ENCODE results near the gene PPM1H.

PPM1H gene

GRCh38 chr12:62799126-62799736 is 135.7 kb downstream of the PPM1H start:
- DNase-seq (ENCODE audit: low read depth in 2 of 2): no peak

DNA sequence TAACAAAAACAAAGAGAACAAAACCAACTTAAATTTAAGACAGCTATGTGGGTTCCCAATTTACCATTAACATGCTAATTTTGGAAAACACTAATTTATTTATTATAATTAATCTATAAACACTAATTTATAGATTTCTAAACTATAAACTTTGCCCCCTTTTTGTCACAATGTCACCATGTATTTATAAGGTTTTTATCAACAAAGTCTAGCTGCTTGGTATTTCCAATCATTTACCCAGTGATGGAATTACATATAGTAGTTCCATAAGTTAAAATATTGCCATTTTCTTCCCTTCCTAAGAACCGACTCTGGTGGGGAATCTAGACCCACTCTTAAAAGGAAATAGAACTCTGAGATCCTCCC is 140.7 kb downstream of the PPM1H start:
- no peak for DNase-seq (ENCODE audit: low read depth in 2 of 2)

GRCh38 chr12:62793256-62794217 is 141.4 kb downstream of the PPM1H start:
- DNase-seq (ENCODE audit: low read depth in 2 of 2): peak; percentile 39 to 59

DNA sequence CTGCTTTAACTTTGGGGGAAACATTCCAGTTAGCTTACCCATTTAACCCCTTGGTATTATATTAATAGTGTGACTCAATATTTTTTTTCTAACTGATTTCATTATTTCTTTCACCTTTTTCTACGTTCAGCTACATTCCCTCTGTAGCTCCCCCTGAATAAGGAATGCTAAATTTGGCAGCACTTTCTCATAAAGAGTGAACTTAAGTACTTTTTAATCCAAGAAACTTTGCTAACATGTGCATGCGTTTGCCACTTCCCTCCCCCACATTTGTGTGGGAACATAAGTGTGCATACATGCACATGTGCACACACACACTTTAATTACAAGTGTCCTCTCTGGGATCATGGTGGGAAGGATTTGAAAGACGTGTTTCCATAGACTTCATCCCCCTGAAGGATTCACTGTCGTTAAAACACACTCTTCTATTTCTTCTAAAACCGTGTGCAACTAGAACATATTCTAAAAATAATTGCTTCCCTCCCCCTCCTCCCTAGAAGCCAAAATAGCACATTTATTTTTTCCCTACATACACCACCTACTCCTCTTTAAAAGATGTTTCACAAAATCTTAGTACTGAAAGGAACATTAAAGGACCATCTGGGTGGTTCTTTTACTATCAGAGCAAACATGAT is 142.6 kb downstream of the PPM1H start:
- no peak for DNase-seq (ENCODE audit: low read depth in 2 of 2)

- DNase-seq (ENCODE audit: low read depth in 2 of 2): no peak
These were observed 145.1 kb downstream of the PPM1H start for GRCh38 chr12:62789851-62790250.

GRCh38 chr12:62787611-62788010 is 147.3 kb downstream of the PPM1H start:
- no peak for DNase-seq (ENCODE audit: low read depth in 2 of 2)

- DNase-seq (ENCODE audit: low read depth in 2 of 2): no peak
These were observed 147.9 kb downstream of the PPM1H start for GRCh38 chr12:62787023-62787422.

- no peak for DNase-seq (ENCODE audit: low read depth in 2 of 2)
These were observed 148.9 kb downstream of the PPM1H start for GRCh38 chr12:62785941-62786559.

- no peak for DNase-seq (ENCODE audit: low read depth in 2 of 2)
These were observed 150.4 kb downstream of the PPM1H start for GRCh38 chr12:62784576-62784975.

- DNase-seq (ENCODE audit: low read depth in 2 of 2): no peak
These were observed 151.1 kb downstream of the PPM1H start for GRCh38 chr12:62783881-62784280.

GRCh38 chr12:62781136-62781880 is 153.6 kb downstream of the PPM1H start:
- DNase-seq (ENCODE audit: low read depth in 2 of 2): no peak

DNA sequence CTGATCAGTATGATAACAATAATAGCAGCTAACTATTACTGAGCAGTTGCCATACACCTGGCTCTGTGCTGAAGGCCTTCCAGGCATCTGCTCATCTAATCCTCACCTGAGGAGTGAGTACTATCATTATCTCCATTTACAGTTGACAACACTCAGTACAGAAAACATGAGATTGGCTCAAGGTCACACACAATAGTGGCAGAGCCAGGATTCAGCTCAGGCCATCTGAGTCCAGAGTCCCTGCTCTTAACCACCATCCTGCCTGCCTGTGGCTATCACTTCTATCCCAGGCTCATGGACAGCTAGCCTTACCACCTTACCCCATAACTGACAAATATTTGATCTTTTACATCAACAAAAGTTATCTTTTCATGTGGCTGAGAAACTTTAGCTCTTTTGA is 155.5 kb downstream of the PPM1H start:
- no peak for DNase-seq (ENCODE audit: low read depth in 2 of 2)

- no peak for DNase-seq (ENCODE audit: low read depth in 2 of 2)
These were observed 156.8 kb downstream of the PPM1H start for GRCh38 chr12:62778187-62778586.

DNA sequence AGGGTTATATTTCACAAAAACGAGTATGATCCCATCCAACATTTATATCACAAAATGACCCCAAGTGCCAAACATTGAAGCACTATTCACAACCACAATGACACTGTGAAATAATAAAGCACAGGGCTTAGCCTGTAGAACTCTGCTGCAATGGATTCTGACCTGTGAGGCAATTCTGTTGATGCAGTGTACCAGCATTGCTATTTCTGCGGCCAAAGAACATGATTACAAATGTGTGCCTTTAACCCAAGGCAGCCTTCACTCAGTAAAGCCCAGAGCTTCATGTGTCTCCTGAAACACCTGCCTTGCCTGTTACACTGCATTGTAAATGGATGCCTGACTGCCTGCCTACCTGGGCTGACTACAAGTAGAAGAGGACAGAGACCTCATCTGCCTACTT is 158.0 kb downstream of the PPM1H start:
- no peak for DNase-seq (ENCODE audit: low read depth in 2 of 2)

GRCh38 chr12:62776575-62776974 is 158.4 kb downstream of the PPM1H start:
- no peak for DNase-seq (ENCODE audit: low read depth in 2 of 2)

GRCh38 chr12:62774794-62775193 is 160.2 kb downstream of the PPM1H start:
- DNase-seq (ENCODE audit: low read depth in 2 of 2): no peak

DNA sequence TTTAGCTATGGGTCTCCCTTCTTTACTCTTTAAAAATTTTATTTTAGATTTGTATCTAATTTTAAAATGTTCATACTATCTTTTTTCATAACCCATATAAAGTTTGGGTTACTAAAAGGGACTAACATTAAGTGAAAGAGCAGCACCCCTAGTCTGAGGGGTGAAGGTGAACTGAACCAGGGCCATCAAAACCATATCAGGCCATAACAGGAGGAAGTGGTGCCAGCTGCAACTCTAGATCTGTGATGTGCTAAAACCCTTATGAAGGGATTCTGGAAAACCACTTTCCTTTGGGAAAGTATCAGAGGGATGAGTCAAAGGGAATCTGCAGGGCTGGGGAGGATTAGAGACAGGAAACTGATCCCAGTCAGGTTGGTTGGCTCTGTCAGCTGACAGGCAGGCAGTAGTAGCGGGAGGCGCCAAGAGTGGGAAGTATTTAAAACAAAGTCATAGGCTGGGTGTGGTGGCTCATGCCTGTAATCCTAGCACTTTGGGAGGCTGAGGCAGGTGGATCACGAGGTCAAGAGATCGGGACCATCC is 162.5 kb downstream of the PPM1H start:
- DNase-seq (ENCODE audit: low read depth in 2 of 2): no peak

- DNase-seq (ENCODE audit: low read depth in 2 of 2): no peak
These were observed 163.1 kb downstream of the PPM1H start for GRCh38 chr12:62771828-62772227.

DNA sequence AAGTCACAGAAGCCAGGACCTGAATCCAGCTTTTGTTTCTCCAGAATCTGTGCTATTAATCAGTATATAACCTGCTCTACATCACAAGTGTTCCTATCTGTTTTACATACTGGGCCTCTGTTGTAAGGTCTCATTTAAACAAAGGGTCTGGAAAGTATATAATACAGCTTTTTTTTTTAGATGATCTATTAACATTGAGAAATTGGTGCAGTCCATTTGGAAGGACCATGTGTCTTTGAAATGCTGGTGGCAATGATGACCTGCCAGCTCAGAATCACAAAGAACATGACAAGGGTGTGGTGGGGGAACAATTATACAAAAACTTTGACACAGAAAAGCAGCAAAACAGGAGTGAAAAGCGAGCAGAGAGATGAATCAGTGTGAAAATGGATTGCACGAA is 164.6 kb downstream of the PPM1H start:
- DNase-seq (ENCODE audit: low read depth in 2 of 2): no peak

- DNase-seq (ENCODE audit: low read depth in 2 of 2): no peak
These were observed 165.8 kb downstream of the PPM1H start for GRCh38 chr12:62769076-62769619.

GRCh38 chr12:62767946-62768345 is 167.0 kb downstream of the PPM1H start:
- peak; percentile 34 to 35 for DNase-seq (ENCODE audit: low read depth in 2 of 2)

Data from stimulated activated CD8-positive, alpha-beta memory T cell treated with anti-CD3 and anti-CD28 coated beads, Interleukin-2, amount 100 ng/mL, for 48 hours (primary cell).